CD14-positive monocyte (primary cell): ENCODE data around the gene TOMM7. TPM values are rescaled to one million over a fixed set of nuclear protein-coding genes. Genes with fewer than 3 reads are reported as not detected.

Source experiments
- DNase-seq, 3 donors: peaks; one replicate each; pipeline ENCODE4 v3.0.0-alpha.2; 2011 to 2022
- H2AFZ ChIP-seq: 2 replicates; pipeline ENCODE4 v1.6.0; 2012; ENCODE audit warnings: mild to moderate bottlenecking, low read depth, low read length, inconsistent platforms; ENCODE audit not compliant: insufficient read depth, poor library complexity, severe bottlenecking
- H3K27ac ChIP-seq, 2 donors: 1 replicate in 1 of 2; 2 replicates in 1 of 2; pipeline ENCODE4 v1.5.1; 2012 to 2013; ENCODE audit warnings: low read length in 2 of 2, control low read depth in 1 of 2, inconsistent platforms in 1 of 2, low read depth in 1 of 2, mild to moderate bottlenecking in 1 of 2
- H3K27me3 ChIP-seq, 2 donors: one replicate each; pipeline versions ENCODE4 v1.6.0 to v1.6.1; 2011 to 2013; ENCODE audit warnings: low read length in 2 of 2; ENCODE audit not compliant: control insufficient read depth in 2 of 2, insufficient read depth in 2 of 2
- H3K36me3 ChIP-seq, 2 donors: replicated peaks in 1 of 2; 1 replicate in 1 of 2; 2 replicates in 1 of 2; pipeline versions ENCODE4 v1.5.1 to v1.6.1; 2012 to 2013; ENCODE audit warnings: low read length in 2 of 2, control low read depth in 1 of 2, inconsistent platforms in 1 of 2, mild to moderate bottlenecking in 1 of 2; ENCODE audit not compliant: insufficient read depth in 2 of 2, control insufficient read depth in 1 of 2
- H3K4me1 ChIP-seq, 2 donors: 1 replicate in 1 of 2; 2 replicates in 1 of 2; pipeline versions ENCODE4 v1.5.1 to v1.6.1; 2012 to 2013; ENCODE audit warnings: low read length in 2 of 2, control low read depth in 1 of 2, inconsistent platforms in 1 of 2, mild to moderate bottlenecking in 1 of 2, moderate library complexity in 1 of 2; ENCODE audit not compliant: insufficient read depth in 2 of 2, control insufficient read depth in 1 of 2
- H3K4me2 ChIP-seq: replicated peaks from 2 replicates; pipeline ENCODE3; 2012; ENCODE audit warnings: low read length, moderate library complexity, mild to moderate bottlenecking; ENCODE audit not compliant: poor library complexity, severe bottlenecking; ENCODE audit errors: extremely low read depth
- H3K4me3 ChIP-seq, 3 experiments: fragments of 200-600 bp in 1 of 3; sonication (generic) in 1 of 3; replicated peaks in 1 of 3; 1 replicate in 2 of 3; 2 replicates in 1 of 3; pipeline ENCODE4 v1.5.1; 2011 to 2013; ENCODE audit warnings: low read length in 3 of 3, mild to moderate bottlenecking in 3 of 3, control low read depth in 2 of 3, low read depth in 2 of 3, inconsistent platforms in 1 of 3, moderate library complexity in 1 of 3
- H3K79me2 ChIP-seq: 2 replicates; pipeline ENCODE4 v1.6.0; 2012; ENCODE audit warnings: mild to moderate bottlenecking, control low read depth, inconsistent platforms, low read length, moderate library complexity; ENCODE audit not compliant: insufficient read depth
- H3K9ac ChIP-seq: 2 replicates; pipeline ENCODE4 v1.6.0; 2017; ENCODE audit warnings: low read length, mild to moderate bottlenecking; ENCODE audit not compliant: insufficient read depth, poor library complexity, severe bottlenecking
- H3K9me3 ChIP-seq, 2 donors: replicated peaks in 1 of 2; 1 replicate in 1 of 2; 2 replicates in 1 of 2; pipeline versions ENCODE4 v1.5.1 to v1.6.1; 2012 to 2013; ENCODE audit warnings: low read length in 2 of 2, control low read depth in 1 of 2; ENCODE audit not compliant: control insufficient read depth in 1 of 2, insufficient read depth in 1 of 2
- H4K20me1 ChIP-seq: 2 replicates; pipeline ENCODE4 v1.6.0; 2012; ENCODE audit warnings: mild to moderate bottlenecking, low read length, control low read depth, moderate library complexity; ENCODE audit not compliant: insufficient read depth
- H3K27ac Mint-ChIP-seq, 7 donors: one replicate each; pipeline ENCODE4 v1.8.0; 2020; ENCODE audit warnings: mild to moderate bottlenecking in 7 of 7, mixed read lengths in 7 of 7, moderate library complexity in 6 of 7, inconsistent platforms in 2 of 7
- H3K27me3 Mint-ChIP-seq, 3 donors: one replicate each; pipeline ENCODE4 v1.8.0; 2021 to 2022; ENCODE audit warnings: low read depth in 3 of 3, mild to moderate bottlenecking in 3 of 3, mixed read lengths in 3 of 3, moderate library complexity in 3 of 3, inconsistent platforms in 1 of 3
- H3K36me3 Mint-ChIP-seq, 2 donors: one replicate each; pipeline ENCODE4 v1.8.0; 2020; ENCODE audit warnings: mixed read lengths in 2 of 2, inconsistent platforms in 1 of 2, mild to moderate bottlenecking in 1 of 2
- H3K4me1 Mint-ChIP-seq: one replicate; pipeline ENCODE4 v1.8.0; 2020; ENCODE audit warnings: mild to moderate bottlenecking, mixed read lengths
- H3K4me3 Mint-ChIP-seq, 2 donors: one replicate each; pipeline ENCODE4 v1.8.0; 2020; ENCODE audit warnings: mild to moderate bottlenecking in 2 of 2, mixed read lengths in 2 of 2, moderate library complexity in 1 of 2
- H3K9me3 Mint-ChIP-seq, 7 donors: one replicate each; pipeline ENCODE4 v1.8.0; 2020 to 2022; ENCODE audit warnings: mixed read lengths in 7 of 7, mild to moderate bottlenecking in 6 of 7, moderate library complexity in 6 of 7, inconsistent platforms in 2 of 7
- CTCF ChIP-seq: fragments of 200-600 bp; IDR thresholded peaks from one replicate; pipeline ENCODE4 v1.8.0; 2022; ENCODE audit warnings: antibody characterized with exemption, mild to moderate bottlenecking
- WGBS: methylation state at CpG from one replicate; pipeline ENCODE4 v1.1.5; 2013; ENCODE audit warnings: missing lambda C conversion rate; ENCODE audit not compliant: insufficient coverage; 5-methylcytosine and 5-hydroxymethylcytosine counted together
- intact Hi-C, 2 donors: fragments of 100-400 bp; cut with micrococcal nuclease; formaldehyde crosslinking; loops; one replicate each; pipeline versions ENCODE4 v1.15.0 to v1.15.1; 2023
- polyA plus RNA-seq, 3 donors: library from polyadenylated mRNA; depleted of rRNA in 1 of 3; unstranded in 2 of 3; stranded (reverse) in 1 of 3; fragments of 300-500 nt in 2 of 3; fragments of >200 nt in 1 of 3; fragmentation: Illumina TruSeq in 2 of 3; gene quantifications; 1 replicate in 2 of 3; 2 replicates in 1 of 3; pipeline ENCODE4 v1.2.3, GENCODE V29; 2012 to 2021

The TOMM7 gene
- polyA plus RNA-seq, 3 donors: 93.3 to 125 (median 111) TPM

GRCh38 chr7:22856416-22856815 is 33.8 kb upstream of the TOMM7 start:
- Mint-ChIP-seq H3K27me3 (peaks cover 0 to 4% (median 2%) of the 10 kb centered on the region in 3 donors), H3K4me1 (peaks cover 16% of the 10 kb centered on the region), H3K27ac (no peak overlapping the region)

GRCh38 chr7:22855049-22855392 is 32.4 kb upstream of the TOMM7 start:
- H3K27ac ChIP-seq: peak overlapping the region in 1 of 2 donors; percentile 74
- peak overlapping the region; percentile 83 for H3K9ac ChIP-seq
- peaks cover 9 to 17% of the 10 kb centered on the region in 2 donors for H3K4me1 ChIP-seq
- no peaks in the 10 kb centered on the region for H3K36me3 ChIP-seq
- no peaks in the 10 kb centered on the region for H3K79me2 ChIP-seq
- peak overlapping the region; percentile 63 to 92 (median 65) for H3K4me3 ChIP-seq
- intact Hi-C loops: loop anchor here (5.0 to 10.0 kb wide), 2 partner anchors 197 to 200 kb away; no protein-coding TSS in a partner anchor
- no peak for DNase-seq
- H2AFZ ChIP-seq: peak overlapping the region; percentile 99
- H3K27me3 Mint-ChIP-seq: peaks cover 0 to 5% (median 2%) of the 10 kb centered on the region in 3 donors
- no peaks in the 10 kb centered on the region for H3K27me3 ChIP-seq
- no peaks in the 10 kb centered on the region for H3K9me3 Mint-ChIP-seq
- peak overlapping the region in 2 of 7 donors; percentile 84 to 87 for H3K27ac Mint-ChIP-seq
- H3K4me2 ChIP-seq: peak overlapping the region; percentile 95
- H3K4me1 Mint-ChIP-seq: peaks cover 16% of the 10 kb centered on the region
- no peak for TF ChIP-seq CTCF
- no peaks in the 10 kb centered on the region for H3K9me3 ChIP-seq
- H3K4me3 Mint-ChIP-seq: peak overlapping the region; percentile 96
- no peaks in the 10 kb centered on the region for H4K20me1 ChIP-seq
- 6% methylated on average over 4 of the region's 9 CpGs for WGBS
- peaks cover 3 to 9% of the 10 kb centered on the region in 2 donors for H3K36me3 Mint-ChIP-seq

More at GRCh38 chr7:22856416-22856815, 33.8 kb upstream of the TOMM7 start:
- Histone ChIP-seq H3K27me3 (no peaks in the 10 kb centered on the region), H3K27ac (no peak overlapping the region), H3K9ac (no peak overlapping the region), H3K79me2 (no peaks in the 10 kb centered on the region), H3K4me1 (peaks cover 9 to 17% of the 10 kb centered on the region in 2 donors), H4K20me1 (no peaks in the 10 kb centered on the region), H2AFZ (no peak overlapping the region), H3K4me2 (no peak overlapping the region), H3K9me3 (no peaks in the 10 kb centered on the region), H3K36me3 (no peaks in the 10 kb centered on the region), H3K4me3 (no peak overlapping the region)
- H3K9me3 Mint-ChIP-seq: no peaks in the 10 kb centered on the region
- no peak overlapping the region for H3K4me3 Mint-ChIP-seq
- peaks cover 3 to 9% of the 10 kb centered on the region in 2 donors for H3K36me3 Mint-ChIP-seq
- no peak for DNase-seq
- no peak for TF ChIP-seq CTCF
- intact Hi-C loops: loop anchor here (5.0 to 10.0 kb wide), 2 partner anchors 196 to 198 kb away; no protein-coding TSS in a partner anchor
- WGBS: no CpG with 5 or more reads among the region's 2 CpGs
